Hematopoietic multipotent progenitor cell treated with erythropoietin and hydrocortisone succinate and interleukin-3 and kit ligand, for 17 days (in vitro differentiated cells): ENCODE data around the gene TIMM9.
"Not testable (repeated sequence)": the region's sequence is repeated elsewhere in the genome, so short reads cannot be mapped to it uniquely, and the experiment has no call there.

Experiments used
- DNase-seq: peaks from one replicate; pipeline ENCODE4 v3.0.0-alpha.2; 2015; ENCODE audit warnings: low spot score

Gene TIMM9

DNA sequence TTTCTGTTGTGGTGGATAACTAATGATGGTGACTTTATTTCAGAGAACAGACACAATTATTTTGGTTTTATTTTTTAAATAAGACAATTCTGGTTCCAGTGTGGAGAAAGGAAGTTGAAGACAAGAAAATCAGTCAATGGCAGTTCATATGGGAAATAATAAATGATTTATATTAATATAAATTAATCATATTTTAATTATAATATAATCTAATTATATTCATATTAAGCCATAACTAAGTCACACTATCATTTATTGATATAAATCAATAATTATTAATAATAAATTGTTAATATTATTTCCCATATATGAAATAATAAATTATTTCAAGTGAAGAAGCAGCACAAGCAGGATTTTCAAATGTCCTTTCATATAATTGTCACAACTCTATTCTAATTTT, 28.8 kb downstream of the TIMM9 start:
- DNase-seq = no peak

- no peak for DNase-seq
Observed at GRCh38 chr14:58397156-58397555, 30.2 kb downstream of the TIMM9 start.

DNA sequence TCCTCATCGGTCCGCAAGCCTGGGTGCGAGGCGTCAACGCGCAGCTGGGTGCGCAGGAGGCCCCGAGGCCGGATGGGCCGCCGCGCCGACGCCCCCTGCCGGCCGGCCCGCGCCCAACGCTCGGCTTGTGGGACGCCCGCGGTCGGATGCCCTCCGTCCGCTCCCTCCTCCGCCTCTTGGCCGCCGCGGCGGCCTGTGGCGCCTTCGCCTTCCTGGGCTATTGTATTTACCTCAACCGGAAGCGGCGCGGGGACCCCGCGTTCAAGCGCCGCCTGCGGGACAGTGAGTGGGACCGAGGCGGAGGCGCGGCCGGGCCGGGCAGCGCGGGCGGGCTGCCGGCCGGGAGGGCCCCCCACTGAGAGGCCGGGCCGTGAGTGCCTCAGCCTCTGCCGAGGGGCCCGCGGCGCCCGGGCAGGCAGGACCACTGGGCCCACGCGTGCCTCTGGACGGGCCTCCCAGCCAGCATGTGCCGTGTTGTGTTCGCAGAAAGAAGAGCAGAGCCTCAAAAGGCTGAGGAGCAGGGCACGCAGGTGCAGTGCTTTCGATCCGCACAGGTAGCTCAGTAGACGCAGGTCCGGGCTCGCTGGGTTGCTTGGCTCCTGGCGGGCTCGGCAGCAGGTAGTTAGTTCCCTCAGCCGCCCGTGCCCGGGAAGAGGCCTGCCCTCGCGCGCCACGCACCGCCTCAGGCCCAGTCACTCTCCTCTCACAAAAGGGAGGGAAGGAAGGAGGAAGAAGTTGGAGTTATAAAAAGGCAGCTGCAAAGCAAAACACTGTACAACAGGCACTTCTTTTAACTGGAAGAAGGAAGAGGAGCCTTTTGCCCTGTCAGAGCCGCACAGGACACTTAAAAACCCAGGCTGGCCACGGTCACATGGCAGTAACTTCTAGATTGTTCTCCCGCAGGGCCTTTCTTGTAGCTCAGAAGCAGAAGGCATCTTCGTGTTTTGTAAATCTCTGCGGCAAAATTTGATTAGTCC, 31.2 kb downstream of the TIMM9 start, which contains the start of gene TOMM20L:
Gene TOMM20L (plus strand): TSS at position 119 of the 977 bp plus-strand sequence. CDS start 28 bp downstream, at position 147.
- peak; percentile 79 for DNase-seq

DNA sequence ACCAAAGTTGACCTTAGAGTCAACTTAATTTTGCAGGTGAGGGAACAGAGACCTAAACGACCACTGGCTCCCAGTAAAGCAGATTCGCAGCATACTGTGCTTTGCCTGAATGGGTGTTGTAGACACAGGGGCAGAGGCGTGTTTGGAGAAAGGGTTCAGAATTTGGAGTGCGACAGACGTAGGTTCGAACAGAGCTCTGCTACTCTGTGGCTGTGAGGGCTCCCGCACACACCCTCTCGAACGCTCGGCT, 31.8 kb downstream of the TIMM9 start:
- DNase-seq = no peak

- no peak for DNase-seq
Observed at GRCh38 chr14:58390830-58391229, 36.5 kb downstream of the TIMM9 start.

- DNase-seq = no peak
Observed at GRCh38 chr14:58376791-58377190, 50.5 kb downstream of the TIMM9 start.

DNA sequence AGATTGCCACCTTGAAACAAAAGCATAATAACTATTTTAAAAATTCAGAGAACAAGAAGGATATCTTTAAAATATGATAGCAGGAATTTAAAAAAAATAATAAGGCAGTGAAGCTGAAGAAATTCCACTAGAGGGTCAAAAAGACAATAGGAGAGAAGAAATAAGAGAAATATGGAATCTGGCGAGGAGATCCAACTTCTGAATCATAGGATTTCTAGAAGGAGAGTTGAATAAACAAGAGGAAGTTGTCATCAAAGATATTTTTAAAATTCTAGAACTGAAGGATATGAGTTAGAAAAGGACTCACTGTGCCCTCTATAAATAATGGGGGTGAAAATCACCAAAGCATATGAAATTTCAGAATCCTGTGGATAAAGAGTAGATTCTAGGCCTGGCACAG, 58.4 kb downstream of the TIMM9 start:
- no peak for DNase-seq

GRCh38 chr14:58367296-58367695, 60.0 kb downstream of the TIMM9 start:
- no peak for DNase-seq

GRCh38 chr14:58364316-58364715, 63.0 kb downstream of the TIMM9 start:
- DNase-seq = no peak

- DNase-seq = peak; percentile 59
Observed at GRCh38 chr14:58362798-58363412, 64.4 kb downstream of the TIMM9 start.

- not testable (repeated sequence) for DNase-seq
Observed at GRCh38 chr14:58362272-58362671, 65.1 kb downstream of the TIMM9 start.
